ENCODE results near the gene IGF2.

DNA sequence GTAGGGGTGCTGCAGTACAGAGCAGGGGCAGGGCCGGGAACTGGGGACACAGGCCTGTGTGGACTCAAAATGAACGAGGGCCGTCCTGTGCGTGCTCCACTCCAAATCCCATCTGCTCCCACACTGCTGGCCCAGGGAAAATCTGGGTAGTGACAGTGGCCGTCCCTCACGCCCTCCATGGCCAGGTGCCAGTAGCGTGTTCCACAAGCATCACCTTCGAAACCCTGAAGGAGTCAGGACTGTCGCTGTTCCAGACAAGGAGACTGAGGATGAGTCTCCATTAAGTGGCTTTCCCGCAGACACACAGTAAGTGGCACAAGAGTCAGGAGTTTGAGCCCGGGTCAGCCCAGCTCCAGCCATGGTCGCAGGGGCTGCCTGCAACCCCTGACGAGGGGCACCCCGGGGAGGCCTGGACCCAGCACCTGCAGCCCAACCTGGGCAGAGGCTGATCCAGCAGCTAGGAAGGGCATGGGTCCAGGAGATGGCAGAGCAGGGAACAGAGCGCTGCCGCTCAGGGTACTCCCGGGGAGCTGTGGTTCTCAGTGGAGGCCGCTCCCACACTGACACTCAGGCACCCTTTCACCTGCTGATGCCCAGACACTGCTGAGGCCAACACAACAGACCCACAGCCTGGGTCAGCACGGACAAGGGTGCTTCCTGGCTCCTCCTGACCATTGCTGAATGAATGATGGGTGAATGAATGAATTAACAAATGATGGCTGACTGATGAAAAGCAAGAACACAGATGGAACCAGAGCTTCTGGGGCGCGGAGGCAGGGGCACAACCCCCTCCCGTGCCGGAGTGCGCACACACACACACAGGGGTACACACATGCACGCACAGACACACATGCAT is 35.3 kb downstream of the IGF2 start:
- TF ChIP-seq, protein P1, sequence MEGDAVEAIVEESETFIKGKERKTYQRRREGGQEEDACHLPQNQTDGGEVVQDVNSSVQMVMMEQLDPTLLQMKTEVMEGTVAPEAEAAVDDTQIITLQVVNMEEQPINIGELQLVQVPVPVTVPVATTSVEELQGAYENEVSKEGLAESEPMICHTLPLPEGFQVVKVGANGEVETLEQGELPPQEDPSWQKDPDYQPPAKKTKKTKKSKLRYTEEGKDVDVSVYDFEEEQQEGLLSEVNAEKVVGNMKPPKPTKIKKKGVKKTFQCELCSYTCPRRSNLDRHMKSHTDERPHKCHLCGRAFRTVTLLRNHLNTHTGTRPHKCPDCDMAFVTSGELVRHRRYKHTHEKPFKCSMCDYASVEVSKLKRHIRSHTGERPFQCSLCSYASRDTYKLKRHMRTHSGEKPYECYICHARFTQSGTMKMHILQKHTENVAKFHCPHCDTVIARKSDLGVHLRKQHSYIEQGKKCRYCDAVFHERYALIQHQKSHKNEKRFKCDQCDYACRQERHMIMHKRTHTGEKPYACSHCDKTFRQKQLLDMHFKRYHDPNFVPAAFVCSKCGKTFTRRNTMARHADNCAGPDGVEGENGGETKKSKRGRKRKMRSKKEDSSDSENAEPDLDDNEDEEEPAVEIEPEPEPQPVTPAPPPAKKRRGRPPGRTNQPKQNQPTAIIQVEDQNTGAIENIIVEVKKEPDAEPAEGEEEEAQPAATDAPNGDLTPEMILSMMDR (IDR thresholded peaks at IDR 0.05), result no peak
- no peak for TF ChIP-seq EZH2 (IDR thresholded peaks at IDR 0.05; ENCODE audit: borderline replicate concordance, insufficient read depth, low read depth, low read length, poor library complexity, severe bottlenecking)

Measured in B cell (primary cell).